GDM1 (cell line): ENCODE results near the gene EFCAB6.

Experiments used
- DNase-seq: peaks from one replicate; lab custom pipeline; 2025; lab: John Stamatoyannopoulos, UW

The EFCAB6 gene

DNA sequence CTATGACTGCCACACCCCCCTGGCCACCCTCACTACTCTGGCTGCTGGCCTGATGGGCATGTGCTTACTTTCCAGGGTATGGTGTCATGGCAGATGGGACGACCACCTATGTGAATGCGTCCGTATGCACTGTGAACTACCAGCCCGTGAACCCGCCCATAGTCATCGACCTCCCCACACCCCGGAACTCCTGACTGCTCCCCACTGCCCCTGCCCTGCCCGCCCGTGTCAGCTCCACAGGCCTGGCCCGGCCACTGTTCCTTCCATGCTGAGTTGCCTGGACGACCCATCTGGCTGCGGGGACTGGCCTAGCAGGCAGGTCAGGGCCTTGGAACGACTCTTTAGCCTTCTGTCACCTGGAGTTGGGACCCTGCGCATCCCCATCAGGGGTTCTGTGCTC lies 306.7 kb downstream of the EFCAB6 start:
- DNase-seq: no peak

DNA sequence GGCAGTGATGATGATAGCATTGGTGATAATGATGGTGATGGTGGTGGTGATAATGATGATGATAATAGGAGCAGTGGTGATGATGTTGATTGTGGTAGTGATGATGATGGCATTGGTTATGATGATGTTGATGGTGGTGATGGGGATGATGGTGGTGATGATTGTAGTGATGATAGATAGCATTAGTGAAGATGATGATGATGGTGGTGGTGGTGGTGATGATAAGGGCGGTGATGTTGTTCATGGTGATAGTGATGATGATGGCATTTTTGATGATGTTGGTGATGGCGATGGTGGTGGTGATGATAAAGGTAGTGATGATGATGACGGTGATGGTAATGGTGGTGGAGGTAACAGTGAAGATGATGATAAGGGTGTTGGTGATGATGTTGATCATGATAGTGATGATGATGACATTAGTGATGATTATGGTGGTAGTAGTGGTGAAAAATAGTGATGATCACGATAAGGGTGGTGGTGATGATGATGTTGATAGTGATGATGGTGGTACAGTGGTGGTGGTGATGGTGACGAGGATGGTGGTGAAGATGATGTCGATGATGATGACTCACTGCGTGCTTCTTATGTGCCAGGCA lies 307.3 kb downstream of the EFCAB6 start:
- DNase-seq: no peak

DNA sequence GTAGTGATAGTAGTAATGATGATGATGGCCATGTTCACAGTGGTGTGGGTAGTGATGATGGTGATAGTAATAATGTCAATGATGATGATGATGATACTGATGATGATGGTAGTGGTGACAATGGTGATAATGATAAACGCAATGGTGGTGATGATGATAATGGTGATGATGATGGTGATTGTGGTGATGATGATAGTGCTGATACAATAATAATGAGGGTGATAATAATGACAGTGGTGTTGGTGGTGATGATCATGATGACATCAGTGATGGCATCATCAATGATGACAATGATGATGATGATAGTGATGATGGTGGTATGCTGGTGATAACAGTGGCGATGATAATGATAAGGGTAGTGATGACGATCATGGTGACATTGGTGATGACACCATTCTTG lies 308.0 kb downstream of the EFCAB6 start:
- no peak for DNase-seq

DNA sequence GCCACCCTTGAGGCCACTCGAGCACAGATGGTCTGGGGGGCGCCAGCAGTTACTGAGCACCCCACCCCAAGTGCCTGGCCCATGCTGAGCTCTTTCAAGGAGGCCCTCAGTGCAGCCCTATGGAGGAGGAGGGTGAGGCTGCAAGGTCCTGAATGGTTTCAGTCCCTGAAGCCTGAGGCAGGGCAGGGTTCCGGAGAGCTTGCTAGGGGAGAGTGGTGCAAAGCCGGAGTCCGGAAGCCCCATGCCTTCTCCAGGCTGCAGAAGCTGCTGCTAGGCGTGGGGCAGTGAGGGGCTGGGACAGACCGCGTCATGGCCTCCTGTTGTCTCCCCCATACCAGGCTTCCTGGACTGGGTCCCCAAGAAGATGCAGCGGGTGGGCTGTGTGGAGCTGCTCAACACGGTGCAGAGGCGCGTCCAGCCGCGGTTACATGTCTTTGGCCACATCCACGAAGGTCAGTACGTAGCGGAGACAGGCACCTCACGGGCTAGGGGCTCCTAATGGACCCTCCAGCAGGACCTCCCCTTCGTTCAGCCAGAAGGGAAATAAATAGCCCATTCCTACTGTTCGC lies 309.7 kb downstream of the EFCAB6 start:
- no peak for DNase-seq

DNA sequence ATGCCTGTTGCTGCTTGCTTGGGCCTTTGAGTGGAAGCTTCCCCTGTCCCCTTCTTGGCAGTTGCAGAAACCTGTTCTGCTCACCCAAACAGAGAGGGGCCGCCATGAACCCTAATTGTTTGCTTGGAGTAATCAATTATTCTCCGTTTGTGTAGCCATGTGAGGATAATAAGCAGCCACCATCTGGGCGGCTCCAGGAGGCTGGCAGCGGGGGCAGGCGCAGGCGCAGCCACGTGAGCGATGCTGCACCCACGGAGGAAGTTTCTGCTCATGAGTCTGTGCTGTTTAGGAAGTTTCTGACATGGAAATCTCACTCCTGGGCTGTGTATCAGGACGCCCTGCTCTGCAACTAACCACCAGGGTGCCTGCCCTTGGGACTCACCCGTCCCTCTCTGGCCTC lies 310.2 kb downstream of the EFCAB6 start:
- no peak for DNase-seq

DNA sequence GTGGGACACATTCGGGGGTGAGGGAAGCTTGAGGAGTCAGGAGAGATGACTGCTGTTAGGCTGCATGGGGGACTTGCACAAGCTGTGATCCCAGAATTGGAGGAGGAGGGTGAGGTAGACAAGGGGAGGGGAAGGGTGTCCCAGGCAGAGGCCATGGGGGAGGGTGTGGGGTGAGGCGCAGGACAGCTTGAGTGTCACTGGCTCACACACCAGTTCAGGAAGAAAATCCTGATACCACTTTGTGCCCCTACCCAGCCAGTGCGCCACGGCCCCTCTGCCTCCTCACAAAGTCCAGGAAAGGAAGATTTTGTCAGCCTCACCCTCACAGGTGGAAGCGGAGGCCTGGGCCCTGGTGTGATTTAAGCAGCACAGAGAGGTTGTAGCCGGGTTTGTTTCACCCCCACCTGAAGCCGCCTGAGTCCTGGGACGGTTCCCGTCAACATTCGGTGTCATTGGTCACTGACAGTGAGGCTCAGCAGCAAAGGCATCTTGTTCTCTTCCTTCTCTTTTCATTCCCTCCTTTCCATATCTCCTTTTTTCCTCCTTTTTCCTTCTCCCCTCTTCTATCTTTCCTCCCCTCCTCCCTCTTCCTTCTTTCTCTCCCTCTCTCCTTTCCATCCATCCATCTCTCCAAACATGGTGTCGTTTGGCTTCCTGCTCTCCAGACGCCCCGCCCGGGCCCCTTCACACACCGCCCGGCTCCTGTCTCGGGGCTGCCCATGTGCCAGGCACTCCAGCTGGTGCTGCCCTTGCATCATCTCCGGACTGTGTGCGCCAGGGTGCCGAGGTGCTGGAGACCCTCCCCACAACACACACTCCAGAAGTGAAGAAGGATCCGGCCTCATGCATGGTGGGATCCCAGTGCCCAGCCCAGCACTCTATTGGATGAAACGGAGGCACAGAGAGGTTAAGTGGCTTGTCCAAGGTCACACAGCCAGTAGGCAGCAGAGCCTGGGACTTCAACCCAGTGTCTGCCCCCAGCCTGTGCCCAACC lies 311.0 kb downstream of the EFCAB6 start:
- DNase-seq: no peak

DNA sequence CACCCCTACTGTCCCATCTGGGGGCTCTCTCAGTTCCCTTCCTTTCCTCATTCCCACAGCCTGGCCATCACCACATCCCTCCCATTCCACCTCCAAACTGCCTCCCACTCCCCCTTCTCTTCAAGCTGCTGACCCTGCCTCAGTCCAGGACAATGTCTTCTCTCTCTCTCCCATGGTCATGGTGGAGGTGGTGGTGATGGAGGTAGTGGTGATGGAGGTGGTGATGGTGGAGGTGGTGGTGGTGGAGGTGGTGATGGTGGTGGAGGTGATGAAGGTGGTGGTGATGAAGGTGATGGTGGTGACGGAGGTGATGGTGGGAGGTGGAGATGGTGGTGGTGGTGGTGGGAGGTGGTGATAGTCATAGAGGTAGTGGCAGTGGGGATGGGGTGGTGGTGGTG lies 313.2 kb downstream of the EFCAB6 start:
- no peak for DNase-seq

DNA sequence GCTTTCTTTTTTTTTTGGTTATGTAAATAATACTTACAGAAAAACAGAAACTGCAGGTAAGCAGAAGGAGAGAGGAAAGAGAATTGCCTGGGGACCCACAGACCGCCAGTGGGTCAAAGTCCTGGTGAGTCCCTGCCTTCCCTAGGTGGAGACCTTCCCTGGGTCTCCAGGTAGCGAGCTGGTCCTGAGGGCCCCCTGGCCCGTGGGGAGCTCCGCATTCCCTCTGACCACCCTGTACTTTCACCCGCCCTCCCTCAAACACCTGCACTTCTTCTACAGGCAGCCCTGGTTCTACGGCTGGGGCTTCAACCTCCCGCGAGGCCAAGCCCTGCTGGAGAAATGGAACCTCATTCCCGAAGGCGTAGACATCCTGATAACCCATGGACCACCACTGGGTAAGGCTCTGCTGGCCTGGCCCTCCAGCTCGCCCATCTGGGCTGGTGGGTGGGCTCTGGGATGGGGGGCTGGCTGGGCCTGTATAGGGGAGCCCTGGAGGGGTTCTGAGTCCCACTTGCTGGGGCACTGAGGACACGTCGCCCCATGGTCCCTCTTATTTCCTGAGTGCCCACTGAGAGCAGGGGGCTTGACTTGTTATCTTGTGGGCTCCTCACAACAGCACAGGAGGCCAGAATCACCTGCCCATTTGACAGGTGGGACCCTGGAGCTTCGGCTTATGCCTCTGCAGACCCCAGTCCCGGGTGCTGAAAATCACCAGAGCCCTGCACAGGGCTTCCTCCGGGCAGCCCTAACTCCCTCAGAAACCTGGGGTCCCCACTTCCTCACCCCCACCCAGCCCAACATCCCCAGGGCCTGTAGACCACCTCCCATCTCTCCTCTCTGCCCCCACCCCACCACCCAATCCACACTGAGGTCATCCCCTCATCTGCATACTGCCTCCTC lies 313.9 kb downstream of the EFCAB6 start:
- DNase-seq: no peak

DNA sequence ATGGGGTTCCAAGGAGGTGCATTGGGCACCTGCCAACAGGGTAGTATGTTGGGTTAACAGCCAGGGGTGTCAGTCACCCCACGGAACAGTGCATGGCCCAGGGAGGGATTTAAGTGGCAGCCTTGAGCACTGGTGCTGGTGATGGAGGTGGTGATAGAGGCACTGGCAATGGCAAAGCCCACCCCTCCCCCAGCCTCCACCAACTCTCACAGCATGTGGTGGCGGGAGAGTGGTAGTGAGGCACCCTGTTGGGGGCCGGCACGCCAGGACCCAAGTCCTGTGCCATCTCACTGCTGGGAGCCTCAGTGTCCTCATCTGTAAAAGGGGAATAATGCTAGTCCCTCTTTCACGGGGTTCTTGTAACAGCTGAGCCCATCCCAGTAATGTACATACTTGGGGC lies 318.8 kb downstream of the EFCAB6 start:
- DNase-seq: no peak

DNA sequence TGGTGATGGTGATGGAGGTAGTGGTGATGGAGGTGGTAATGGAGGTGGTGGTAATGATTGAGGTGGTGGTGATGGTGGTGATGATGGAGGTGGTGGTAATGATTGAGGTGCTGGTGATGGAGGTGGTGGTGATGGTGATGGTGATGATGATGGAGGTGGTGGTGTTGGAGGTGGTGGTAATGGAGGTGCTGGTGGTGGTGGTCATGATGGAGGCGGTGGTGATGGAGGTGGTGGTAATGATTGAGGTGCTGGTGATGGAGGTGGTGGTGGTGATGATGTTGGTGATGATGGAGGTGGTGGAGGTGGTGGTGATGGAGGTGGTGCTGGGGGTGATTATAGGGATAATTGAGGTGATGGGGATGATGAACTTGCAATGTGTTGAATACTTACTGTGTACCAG lies 320.4 kb downstream of the EFCAB6 start:
- no peak for DNase-seq

DNA sequence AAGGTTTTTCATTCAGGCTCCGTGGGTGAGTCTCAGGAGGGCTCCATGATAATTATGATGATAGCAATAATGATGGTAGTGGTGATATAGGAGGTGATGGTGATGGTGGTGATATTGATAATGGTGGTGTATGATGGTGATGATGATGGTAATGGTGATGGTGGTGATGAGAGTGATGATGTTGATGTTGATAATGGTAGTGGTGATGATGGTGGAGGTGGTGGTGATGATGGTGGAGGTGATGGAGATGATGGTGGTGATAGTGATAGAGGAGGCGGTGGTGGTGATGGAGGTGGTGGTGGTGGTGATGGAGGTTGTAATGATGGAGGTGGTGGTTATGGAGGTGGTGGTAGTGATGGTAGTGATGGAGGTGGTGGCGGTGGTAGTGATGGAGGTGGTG lies 320.9 kb downstream of the EFCAB6 start:
- no peak for DNase-seq

DNA sequence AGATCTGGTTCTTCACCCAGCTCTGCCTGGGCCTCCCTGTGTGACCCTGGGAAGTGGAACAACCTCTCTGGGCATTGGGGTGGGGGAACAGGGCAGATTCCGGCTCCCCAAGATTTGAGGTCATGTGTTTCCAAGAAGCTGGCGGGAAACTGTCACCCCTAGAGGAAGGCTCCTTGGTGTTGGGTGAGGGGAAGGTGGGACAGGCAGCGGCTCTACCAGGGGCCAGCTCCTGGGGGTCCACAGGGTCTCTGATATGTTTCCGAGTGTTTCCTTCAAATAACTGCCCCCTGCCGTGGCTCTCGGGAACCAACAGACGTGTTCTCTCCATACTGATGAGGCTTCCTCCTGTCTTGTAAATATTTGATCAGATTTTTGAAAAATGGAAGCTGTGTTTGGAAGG lies 321.8 kb downstream of the EFCAB6 start:
- no peak for DNase-seq

DNA sequence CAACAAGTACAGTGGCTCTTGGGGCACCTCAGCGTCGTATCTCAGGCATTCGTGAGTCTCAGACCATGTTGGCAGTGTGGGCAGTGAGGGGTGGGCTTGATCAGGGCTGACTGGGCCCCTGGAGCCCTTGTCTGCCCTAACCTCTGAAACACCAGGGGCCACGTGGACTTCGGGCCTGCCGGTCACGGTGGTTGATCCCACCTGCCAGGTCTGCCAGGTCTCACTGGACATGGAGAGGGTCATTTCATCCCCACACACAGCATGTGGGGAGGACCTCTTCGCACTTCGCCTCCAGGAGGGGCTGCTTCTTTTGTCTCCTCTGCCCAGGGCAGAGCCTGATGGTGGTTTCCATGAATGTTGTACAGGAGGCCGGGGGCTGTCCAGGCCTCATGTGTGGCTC lies 323.2 kb downstream of the EFCAB6 start:
- DNase-seq: no peak

DNA sequence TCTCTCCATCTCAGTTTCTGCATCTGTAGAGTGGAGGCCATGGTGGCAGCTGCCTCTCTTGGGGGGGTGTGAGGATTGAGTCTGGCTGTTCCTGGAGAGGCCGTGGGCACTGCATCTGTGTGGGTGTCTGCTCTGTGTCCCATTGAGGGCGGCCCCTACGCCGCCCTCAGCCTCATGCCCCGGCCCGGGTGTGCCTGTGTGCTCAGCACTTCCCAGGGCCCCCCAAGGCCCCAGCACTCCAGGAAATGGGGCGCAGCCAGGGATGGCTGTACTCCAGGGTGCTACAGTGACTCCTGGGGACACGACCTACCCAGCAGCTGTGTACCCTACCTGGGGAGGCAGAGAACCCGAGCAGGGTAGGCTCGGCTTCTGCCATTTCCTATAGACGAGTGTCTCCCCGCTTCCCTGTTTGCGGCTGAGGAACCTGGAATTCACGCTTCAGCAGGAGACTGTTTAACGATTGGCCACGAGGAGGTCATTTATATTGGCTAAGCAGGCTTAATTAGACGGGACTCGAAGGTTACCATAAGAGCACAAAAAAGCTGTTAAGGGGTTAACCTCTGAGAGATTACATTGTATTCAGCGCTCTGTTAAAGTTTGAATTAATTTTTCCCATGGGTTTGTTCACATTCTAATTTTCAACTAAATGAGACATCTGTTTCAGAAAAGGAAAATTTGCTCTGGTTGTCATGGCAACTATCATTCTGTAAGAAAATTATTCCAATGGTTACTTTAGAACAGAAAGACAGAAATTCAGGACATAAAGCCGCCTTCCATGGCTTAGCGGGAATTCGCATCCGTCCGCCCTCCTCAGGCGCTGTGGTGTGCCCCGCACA lies 323.9 kb downstream of the EFCAB6 start:
- no peak for DNase-seq

DNA sequence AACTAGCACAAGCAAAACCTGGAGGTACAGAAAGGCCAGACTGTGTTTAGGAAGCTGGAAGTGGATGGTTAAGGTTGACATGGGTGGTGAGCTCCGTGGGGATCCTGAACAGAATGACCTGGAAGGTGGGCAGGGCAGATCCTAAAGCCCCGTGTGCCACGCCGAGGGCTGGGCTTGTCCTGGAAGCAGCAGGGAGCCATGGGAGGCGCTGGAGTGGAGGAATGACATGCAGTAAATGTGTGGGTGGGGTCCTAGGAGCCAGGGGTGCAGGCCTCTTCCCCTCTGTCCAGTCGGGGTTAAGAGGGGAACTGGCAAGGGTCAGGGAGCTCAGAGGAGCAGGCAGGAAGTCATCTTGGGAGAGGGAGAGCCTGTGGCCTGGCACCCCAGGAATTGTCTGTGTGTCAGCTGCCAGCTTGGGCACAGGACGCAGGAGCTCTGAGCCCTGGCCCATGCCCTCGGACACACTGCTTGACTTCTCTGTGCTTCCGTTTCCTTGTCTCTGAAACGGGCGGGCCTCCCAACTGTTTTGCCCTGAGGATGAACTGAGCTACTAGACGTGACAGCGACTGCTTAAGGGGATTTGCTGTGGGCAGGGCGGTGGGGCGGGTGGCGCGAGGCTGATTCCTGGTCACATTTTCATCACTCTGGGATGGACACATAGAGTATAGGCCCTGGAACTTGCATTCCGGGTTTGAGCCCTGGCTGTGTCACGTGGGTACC lies 324.6 kb downstream of the EFCAB6 start:
- no peak for DNase-seq

DNA sequence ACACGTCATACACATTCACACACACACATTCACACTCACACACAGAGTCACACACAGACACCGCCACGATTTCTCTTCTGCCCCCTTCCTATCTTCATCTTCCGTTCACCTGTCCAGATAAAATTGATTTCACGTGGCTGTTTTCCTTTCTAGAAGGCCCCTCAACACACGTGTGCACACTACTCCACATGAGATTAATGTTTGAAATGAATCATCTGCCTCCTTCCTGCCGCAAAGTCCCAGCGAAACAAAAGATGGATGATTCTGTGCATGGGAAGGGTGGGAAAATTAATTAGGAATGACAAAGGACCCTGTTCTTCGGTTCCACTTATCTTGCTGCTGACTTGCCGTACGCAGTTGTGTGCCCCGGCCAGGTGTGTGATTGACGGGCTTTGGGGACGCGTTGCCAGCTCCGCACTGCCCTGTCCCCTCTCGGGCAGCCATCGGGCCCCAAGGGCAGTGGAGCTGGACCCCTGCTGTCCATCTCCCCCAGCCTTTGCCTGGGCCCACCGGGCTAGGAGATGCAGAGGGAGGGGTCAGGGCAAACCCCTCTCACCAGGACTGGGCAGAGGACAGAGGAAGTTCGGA lies 326.5 kb downstream of the EFCAB6 start:
- no peak for DNase-seq

DNA sequence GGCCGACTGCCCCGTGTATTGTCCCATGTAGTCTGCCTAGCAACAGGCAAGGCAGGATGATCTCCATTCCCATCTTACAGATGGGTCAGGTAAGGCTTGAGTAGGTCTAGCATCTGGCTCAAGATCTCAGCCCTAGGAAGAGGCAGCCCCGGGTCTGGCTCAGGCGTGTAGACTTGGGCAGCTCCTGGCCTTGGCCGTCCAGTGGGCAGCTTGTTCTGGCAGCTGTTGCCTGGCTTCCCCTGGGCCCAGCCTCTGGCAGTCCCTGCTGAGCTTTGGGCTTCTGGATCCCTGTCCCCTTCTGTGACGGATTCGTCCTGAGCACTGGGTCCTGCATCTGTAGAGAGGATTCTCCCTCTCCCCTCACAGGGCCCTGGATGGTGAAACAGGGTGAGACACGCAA lies 327.9 kb downstream of the EFCAB6 start:
- DNase-seq: no peak

DNA sequence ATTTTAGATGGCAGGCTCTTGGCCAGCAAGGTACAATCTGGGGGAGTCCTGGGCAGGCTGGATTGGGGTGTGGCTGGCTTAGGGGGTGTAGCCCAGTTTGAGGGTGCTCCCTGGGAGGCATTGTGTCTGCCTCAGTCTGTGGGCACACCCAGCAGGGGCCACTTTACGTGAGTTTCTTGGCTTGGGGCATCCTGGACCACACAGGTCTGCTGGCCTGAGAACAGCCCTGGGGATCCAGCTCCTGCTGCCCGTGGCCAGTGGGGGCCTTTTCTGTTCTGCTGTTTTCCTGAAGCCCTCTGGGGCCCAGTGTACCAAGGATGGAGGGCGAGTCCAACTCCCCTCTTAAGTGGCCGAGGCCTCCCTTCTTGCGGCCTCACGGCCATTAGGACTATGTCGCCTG lies 328.4 kb downstream of the EFCAB6 start:
- no peak for DNase-seq

DNA sequence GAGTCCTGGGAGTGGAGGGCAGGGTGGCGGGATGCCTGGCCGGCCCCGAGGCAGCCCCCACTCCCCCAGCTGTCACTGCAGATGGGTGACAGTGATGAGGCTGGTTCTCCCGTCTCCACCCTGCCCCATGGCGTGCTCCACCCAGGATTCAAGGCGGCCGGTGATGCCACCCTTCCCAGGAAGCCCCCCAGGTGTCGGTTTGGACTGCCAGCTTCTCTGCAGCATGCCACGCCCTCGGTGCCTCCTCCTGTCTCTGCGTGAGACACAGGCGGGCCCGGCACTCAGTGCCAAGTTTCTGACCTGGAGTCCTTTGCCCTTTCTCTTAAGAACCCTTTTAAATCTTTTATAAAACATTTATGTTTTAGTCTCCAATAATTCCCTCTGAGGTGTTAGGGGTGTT lies 328.8 kb downstream of the EFCAB6 start:
- no peak for DNase-seq

DNA sequence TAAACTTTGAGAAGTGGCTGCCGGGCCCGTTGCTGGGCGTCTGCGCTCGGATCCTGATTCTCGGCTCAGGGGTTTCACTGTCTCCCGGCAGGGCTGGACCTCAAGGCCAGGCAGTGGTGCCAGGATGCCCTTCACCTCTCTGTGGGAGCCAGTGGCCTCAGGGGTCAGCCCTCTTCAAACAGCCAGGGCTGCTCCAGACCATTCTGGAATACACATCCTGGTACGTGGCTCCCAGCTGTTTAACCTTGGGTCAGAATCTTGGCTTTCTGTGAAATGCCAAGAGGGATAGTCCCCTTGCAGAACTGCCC lies 329.8 kb downstream of the EFCAB6 start:
- no peak for DNase-seq
